OCI-LY1 (cell line): ENCODE data around the gene ZBTB7C.
A peak's percentile ranks its signal among the peaks of the same experiment; 100 is the strongest.

Source experiments
- H2AFZ ChIP-seq: fragments of 200-600 bp; sonication (generic), shearing (Covaris generic); 2 replicates; pipeline ENCODE4 v1.6.0; 2014; ENCODE audit warnings: antibody characterized with exemption, mild to moderate bottlenecking, low read length
- H3F3A ChIP-seq: fragments of 200-600 bp; sonication (generic), shearing (Covaris generic); 2 replicates; pipeline ENCODE4 v1.6.0; 2014; ENCODE audit warnings: mild to moderate bottlenecking, antibody characterized with exemption, low read length, moderate library complexity; ENCODE audit not compliant: insufficient read depth
- H3K27ac ChIP-seq: fragments of 200-600 bp; sonication (generic); 2 replicates; pipeline ENCODE4 v1.5.1; 2014; ENCODE audit warnings: low read length, mixed run types, mild to moderate bottlenecking, low read depth; ENCODE audit not compliant: poor library complexity, severe bottlenecking
- H3K27me3 ChIP-seq: fragments of 200-600 bp; sonication (generic); 2 replicates; pipeline ENCODE4 v1.6.0; 2014; ENCODE audit warnings: antibody characterized with exemption, mild to moderate bottlenecking, low read length, moderate library complexity; ENCODE audit not compliant: insufficient read depth
- H3K36me3 ChIP-seq: fragments of 200-600 bp; sonication (generic); 2 replicates; pipeline ENCODE4 v1.6.1; 2014; ENCODE audit warnings: mild to moderate bottlenecking, antibody characterized with exemption, low read length, moderate library complexity, mixed read lengths; ENCODE audit not compliant: insufficient read depth
- H3K4me1 ChIP-seq: fragments of 200-600 bp; sonication (generic); 2 replicates; pipeline ENCODE4 v1.5.1; 2014; ENCODE audit warnings: mild to moderate bottlenecking, low read length, moderate library complexity; ENCODE audit not compliant: insufficient read depth, severe bottlenecking
- H3K4me2 ChIP-seq: fragments of 200-600 bp; sonication (generic), shearing (Covaris generic); 2 replicates; pipeline ENCODE4 v1.6.1; 2014; ENCODE audit warnings: low read length
- H3K4me3 ChIP-seq: fragments of 200-600 bp; sonication (generic); 2 replicates; pipeline ENCODE4 v1.5.1; 2014; ENCODE audit warnings: low read length, low read depth, mild to moderate bottlenecking, mixed read lengths; ENCODE audit not compliant: poor library complexity, severe bottlenecking
- H3K79me2 ChIP-seq: fragments of 200-600 bp; shearing (Covaris generic); 2 replicates; pipeline ENCODE4 v1.6.1; 2016; ENCODE audit warnings: mixed run types, low read length, mixed read lengths; ENCODE audit not compliant: insufficient read depth
- H3K9ac ChIP-seq: fragments of 200-600 bp; sonication (generic), shearing (Covaris generic); 2 replicates; pipeline ENCODE4 v1.6.1; 2014; ENCODE audit warnings: mild to moderate bottlenecking, low read length, mixed read lengths
- H3K9me2 ChIP-seq: fragments of 200-600 bp; sonication (generic), shearing (Covaris generic); 2 replicates; pipeline ENCODE4 v1.6.1; 2014; ENCODE audit warnings: low read depth, mild to moderate bottlenecking, low read length, mixed read lengths
- H3K9me3 ChIP-seq: fragments of 200-600 bp; shearing (Covaris generic); 2 replicates; pipeline ENCODE4 v1.6.1; 2014; ENCODE audit warnings: low read length, mixed read lengths
- H4K20me1 ChIP-seq: fragments of 200-600 bp; sonication (generic), shearing (Covaris generic); 2 replicates; pipeline ENCODE4 v1.6.0; 2016; ENCODE audit warnings: mild to moderate bottlenecking, low read length; ENCODE audit not compliant: insufficient read depth
- EZH2 ChIP-seq: fragments of 200-600 bp; sonication (generic), shearing (Covaris generic); IDR thresholded peaks from 2 replicates; pipeline ENCODE4 v1.8.0; 2017; ENCODE audit warnings: borderline replicate concordance, mixed run types, mild to moderate bottlenecking, antibody characterized with exemption, low read length, moderate library complexity, mixed read lengths
- TF ChIP-seq, protein P1 (sequence below): fragments of 200-600 bp; sonication (generic), shearing (Covaris generic); IDR thresholded peaks from 2 replicates; pipeline ENCODE4 v1.5.1; 2017; ENCODE audit warnings: mild to moderate bottlenecking, antibody characterized with exemption, low read length, moderate library complexity, mixed read lengths

ZBTB7C gene

DNA sequence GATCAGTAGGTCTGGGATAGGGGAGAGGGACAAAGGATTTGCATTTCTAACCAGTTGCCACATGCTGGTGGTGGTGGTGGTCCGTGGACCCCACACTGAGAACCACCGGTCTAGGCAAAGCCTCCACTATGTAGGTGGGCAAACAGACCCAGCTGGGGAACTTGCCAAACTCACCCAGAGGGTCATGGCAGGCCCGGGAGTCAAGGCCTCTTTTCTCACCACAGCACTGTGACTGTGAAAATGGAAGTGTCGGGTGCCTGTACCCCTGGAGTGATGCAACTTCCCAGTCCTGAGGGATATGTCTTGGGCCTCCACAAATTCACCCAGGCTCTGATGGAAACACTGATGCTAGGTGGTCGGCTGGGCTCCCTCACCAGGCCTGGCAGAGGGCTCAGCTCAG is 377.5 kb downstream of the ZBTB7C start:
- Histone ChIP-seq H3F3A (no peaks in the 10 kb centered on the region), H3K9ac (no peak overlapping the region), H3K4me1 (no peaks in the 10 kb centered on the region), H3K9me2 (no peaks in the 10 kb centered on the region), H3K4me2 (no peak overlapping the region), H4K20me1 (no peaks in the 10 kb centered on the region), H3K4me3 (no peak overlapping the region), H3K27me3 (no peaks in the 10 kb centered on the region), H3K36me3 (no peaks in the 10 kb centered on the region), H3K27ac (no peak overlapping the region), H3K79me2 (no peaks in the 10 kb centered on the region), H3K9me3 (no peaks in the 10 kb centered on the region), H2AFZ (no peak overlapping the region)
- TF ChIP-seq, protein P1, sequence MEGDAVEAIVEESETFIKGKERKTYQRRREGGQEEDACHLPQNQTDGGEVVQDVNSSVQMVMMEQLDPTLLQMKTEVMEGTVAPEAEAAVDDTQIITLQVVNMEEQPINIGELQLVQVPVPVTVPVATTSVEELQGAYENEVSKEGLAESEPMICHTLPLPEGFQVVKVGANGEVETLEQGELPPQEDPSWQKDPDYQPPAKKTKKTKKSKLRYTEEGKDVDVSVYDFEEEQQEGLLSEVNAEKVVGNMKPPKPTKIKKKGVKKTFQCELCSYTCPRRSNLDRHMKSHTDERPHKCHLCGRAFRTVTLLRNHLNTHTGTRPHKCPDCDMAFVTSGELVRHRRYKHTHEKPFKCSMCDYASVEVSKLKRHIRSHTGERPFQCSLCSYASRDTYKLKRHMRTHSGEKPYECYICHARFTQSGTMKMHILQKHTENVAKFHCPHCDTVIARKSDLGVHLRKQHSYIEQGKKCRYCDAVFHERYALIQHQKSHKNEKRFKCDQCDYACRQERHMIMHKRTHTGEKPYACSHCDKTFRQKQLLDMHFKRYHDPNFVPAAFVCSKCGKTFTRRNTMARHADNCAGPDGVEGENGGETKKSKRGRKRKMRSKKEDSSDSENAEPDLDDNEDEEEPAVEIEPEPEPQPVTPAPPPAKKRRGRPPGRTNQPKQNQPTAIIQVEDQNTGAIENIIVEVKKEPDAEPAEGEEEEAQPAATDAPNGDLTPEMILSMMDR, result no peak
- no peak for TF ChIP-seq EZH2

DNA sequence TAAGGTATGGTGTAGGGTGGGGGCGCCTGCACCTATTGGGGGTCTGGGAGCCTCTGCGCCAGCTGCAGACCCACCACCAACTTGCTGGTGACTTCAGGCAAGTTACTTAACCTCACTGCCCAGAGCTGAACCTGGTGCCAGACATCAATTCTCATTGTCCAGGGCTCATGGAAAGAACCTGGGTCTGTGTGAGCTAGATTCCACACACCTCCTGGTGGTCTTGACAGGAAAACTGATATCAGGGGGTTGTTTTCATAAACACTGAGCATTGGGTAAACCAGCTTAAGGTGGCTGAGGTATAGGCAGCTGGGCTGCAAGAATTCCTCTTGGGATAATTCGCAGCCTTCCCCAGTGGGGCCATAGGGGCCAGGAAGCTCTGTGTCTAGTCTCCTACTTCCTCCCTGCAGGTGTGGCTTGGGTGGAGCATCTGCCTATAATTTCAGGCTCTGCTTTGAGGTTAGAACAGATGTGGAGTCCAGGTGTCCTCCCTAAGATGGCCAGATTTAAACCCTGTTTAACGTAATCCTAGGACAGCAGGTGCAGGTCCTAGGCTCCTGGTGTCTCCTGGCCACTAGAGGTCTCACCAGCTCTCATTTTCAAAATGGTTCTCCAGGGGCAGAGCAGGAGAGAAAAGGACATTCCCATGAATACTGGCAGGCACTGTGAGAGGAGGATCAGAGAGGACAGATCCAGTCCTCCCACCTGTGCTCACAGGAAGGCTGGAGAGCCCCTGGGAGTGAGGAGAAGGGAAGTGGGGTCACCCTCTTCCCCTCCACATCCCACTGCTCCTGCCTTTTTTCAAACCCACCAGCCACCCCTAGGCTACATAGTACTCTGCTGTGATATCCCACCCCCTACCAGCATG is 378.3 kb downstream of the ZBTB7C start:
- Histone ChIP-seq H4K20me1 (no peaks in the 10 kb centered on the region), H3K9me3 (no peaks in the 10 kb centered on the region), H2AFZ (no peak overlapping the region), H3K27ac (no peak overlapping the region), H3K9me2 (no peaks in the 10 kb centered on the region), H3K9ac (no peak overlapping the region), H3K4me3 (no peak overlapping the region), H3K4me1 (no peaks in the 10 kb centered on the region), H3K36me3 (no peaks in the 10 kb centered on the region), H3K4me2 (no peak overlapping the region), H3K27me3 (no peaks in the 10 kb centered on the region), H3F3A (no peaks in the 10 kb centered on the region), H3K79me2 (no peaks in the 10 kb centered on the region)
- TF ChIP-seq, protein P1, result peak; percentile 66
- no peak for TF ChIP-seq EZH2

DNA sequence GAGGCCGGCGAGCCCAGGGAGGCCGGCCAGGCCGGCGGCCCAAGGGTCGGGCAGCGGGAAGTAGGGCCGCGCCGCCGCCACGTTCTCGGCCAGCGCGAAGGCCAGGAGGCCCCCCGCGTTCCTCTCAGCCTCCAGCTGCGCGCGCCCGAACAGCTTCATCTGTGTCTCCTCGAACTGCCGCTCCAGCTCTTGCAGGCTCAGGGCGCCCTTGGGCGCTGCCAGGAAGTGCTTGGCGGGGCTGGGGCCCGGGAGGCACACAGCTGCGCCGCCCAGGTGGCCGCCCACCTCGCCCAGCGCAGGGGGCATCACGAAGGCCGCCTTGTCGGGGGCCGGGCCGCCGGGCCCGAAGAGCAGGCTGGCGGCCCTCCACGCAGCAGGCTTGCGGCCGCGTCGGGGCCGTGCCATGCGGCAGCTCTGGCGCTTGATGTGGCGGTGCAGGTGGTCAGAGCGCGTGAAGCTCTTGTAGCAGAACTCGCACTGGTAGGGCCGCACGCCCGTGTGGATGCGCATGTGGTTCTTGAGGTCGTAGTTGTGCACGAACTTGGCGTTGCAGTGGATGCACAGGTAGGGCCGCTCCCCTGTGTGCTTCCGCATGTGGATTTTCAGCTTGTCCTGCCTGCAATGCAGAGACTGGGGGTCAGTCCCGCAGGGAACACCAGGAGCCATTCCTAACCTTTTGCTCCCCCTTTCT is 379.7 kb downstream of the ZBTB7C start:
- no peak for TF ChIP-seq EZH2
- TF ChIP-seq, protein P1, result no peak
- H3K4me1 ChIP-seq, result no peaks in the 10 kb centered on the region
- no peaks in the 10 kb centered on the region for H3K9me3 ChIP-seq
- H3K4me2 ChIP-seq, result no peak overlapping the region
- H3K27ac ChIP-seq, result no peak overlapping the region
- H3K27me3 ChIP-seq, result peaks cover 3% of the 10 kb centered on the region; the same call in 1 of the 2 replicates
- no peaks in the 10 kb centered on the region for H3K36me3 ChIP-seq
- no peak overlapping the region for H3K9ac ChIP-seq
- H3K79me2 ChIP-seq, result no peaks in the 10 kb centered on the region
- H4K20me1 ChIP-seq, result no peaks in the 10 kb centered on the region
- H2AFZ ChIP-seq, result no peak overlapping the region
- H3K9me2 ChIP-seq, result no peaks in the 10 kb centered on the region
- H3F3A ChIP-seq, result no peaks in the 10 kb centered on the region
- no peak overlapping the region for H3K4me3 ChIP-seq
